Measurements from ENCODE around the gene OPA1. TPM values are rescaled to one million over a fixed set of nuclear protein-coding genes. Genes with fewer than 3 reads are reported as not detected.

The OPA1 gene
- total and polyA plus RNA-seq, 2 experiments from 2014 or later = 24.9 to 89.9 TPM

GRCh38 chr3:193546129-193546528, 46.9 kb upstream of the OPA1 start:
- Mint-ChIP-seq H3K27ac (no peak overlapping the region), H3K27me3 (ENCODE audit: insufficient read depth, low read depth, poor library complexity) (peaks cover 7% of the 10 kb centered on the region), H3K9me3 (peaks cover 9% of the 10 kb centered on the region), H3K36me3 (ENCODE audit: low read depth) (peaks cover 3% of the 10 kb centered on the region; the same call in 1 of the 3 replicates), H3K4me1 (peaks cover 7% of the 10 kb centered on the region; the same call in 2 of the 3 replicates), H3K4me3 (no peak overlapping the region)
- no peak for ATAC-seq
- Histone ChIP-seq H3K4me3 (no peak overlapping the region), H3K9me2 (ENCODE audit: insufficient read depth) (no peaks in the 10 kb centered on the region), H3K79me2 (replicated peaks; ENCODE audit: insufficient read depth) (no peaks in the 10 kb centered on the region), H3F3A (replicated peaks; ENCODE audit: low read depth) (no peaks in the 10 kb centered on the region), H2AFZ (no peak overlapping the region), H3K36me3 (ENCODE audit: insufficient read depth) (no peaks in the 10 kb centered on the region), H3K4me1 (ENCODE audit: insufficient read depth) (no peaks in the 10 kb centered on the region), H3K27ac (ENCODE audit: low read depth) (no peak overlapping the region), H4K20me1 (replicated peaks; ENCODE audit: insufficient read depth) (no peaks in the 10 kb centered on the region), H3K4me2 (no peak overlapping the region), H3K27me3 (ENCODE audit: insufficient read depth) (no peaks in the 10 kb centered on the region)
- no peak for DNase-seq (ENCODE audit: low spot score)
- TF ChIP-seq CREB1 (CRISPR knock-in tag; IDR thresholded peaks at IDR 0.05; ENCODE audit: low read depth) = no peak

GRCh38 chr3:193548406-193548805, 44.6 kb upstream of the OPA1 start:
- H3K27me3 ChIP-seq (ENCODE audit: insufficient read depth) = no peaks in the 10 kb centered on the region
- no peak overlapping the region for H3K4me3 ChIP-seq
- ATAC-seq (no peak), DNase-seq (ENCODE audit: low spot score) (no peak)
- no peaks in the 10 kb centered on the region for H3K9me2 ChIP-seq (ENCODE audit: insufficient read depth)
- Mint-ChIP-seq H3K27ac (no peak overlapping the region), H3K27me3 (ENCODE audit: insufficient read depth, low read depth, poor library complexity) (peaks cover 7% of the 10 kb centered on the region), H3K36me3 (ENCODE audit: low read depth) (peaks cover 3% of the 10 kb centered on the region; the same call in 1 of the 3 replicates), H3K4me3 (no peak overlapping the region), H3K9me3 (peaks cover 9% of the 10 kb centered on the region), H3K4me1 (peaks cover 16% of the 10 kb centered on the region)
- no peaks in the 10 kb centered on the region for H3K79me2 ChIP-seq (replicated peaks; ENCODE audit: insufficient read depth)
- no peak overlapping the region for H3K27ac ChIP-seq (ENCODE audit: low read depth)
- no peaks in the 10 kb centered on the region for H4K20me1 ChIP-seq (replicated peaks; ENCODE audit: insufficient read depth)
- H3K36me3 ChIP-seq (ENCODE audit: insufficient read depth) = no peaks in the 10 kb centered on the region
- H3F3A ChIP-seq (replicated peaks; ENCODE audit: low read depth) = no peaks in the 10 kb centered on the region
- H3K4me1 ChIP-seq (ENCODE audit: insufficient read depth) = no peaks in the 10 kb centered on the region
- peak overlapping the region; percentile 33; the same call in 1 of the 2 replicates for H2AFZ ChIP-seq
- H3K4me2 ChIP-seq = no peak overlapping the region
- TF ChIP-seq EZH2 (IDR thresholded peaks at IDR 0.05; ENCODE audit: low read depth, unreplicated experiment) (no peak), ZNF462 (CRISPR knock-in tag; IDR thresholded peaks at IDR 0.05) (no peak), ZNF114 (CRISPR knock-in tag; IDR thresholded peaks at IDR 0.05) (no peak), EZH2phosphoT487 (IDR thresholded peaks at IDR 0.05; ENCODE audit: unreplicated experiment) (no peak), ZNF331 (CRISPR knock-in tag; IDR thresholded peaks at IDR 0.05; ENCODE audit: low read depth) (no peak), REST (IDR thresholded peaks at IDR 0.05; ENCODE audit: unreplicated experiment) (no peak), POLR2AphosphoS5 (IDR thresholded peaks at IDR 0.05; ENCODE audit: low read depth) (no peak), ETS1 (IDR thresholded peaks at IDR 0.05) (no peak), CREB1 (CRISPR knock-in tag; IDR thresholded peaks at IDR 0.05; ENCODE audit: low read depth) (no peak), STAT1 (IDR thresholded peaks at IDR 0.05; ENCODE audit: unreplicated experiment) (no peak)

Measured in GM23338 (cell line).